Adipocyte (in vitro differentiated cells): ENCODE results near the gene PRKCE.
"Not testable (repeated sequence)": the region's sequence is repeated elsewhere in the genome, so short reads cannot be mapped to it uniquely, and the experiment has no call there.

ENCODE experiments used
- DNase-seq: peaks from one replicate; pipeline ENCODE4 v3.0.0-alpha.2; 2015; ENCODE audit warnings: low read depth
- H3K27me3 ChIP-seq: replicated peaks from 2 replicates; pipeline ENCODE4 v1.7.0; 2013; ENCODE audit warnings: mild to moderate bottlenecking, low read length, moderate library complexity; ENCODE audit not compliant: control insufficient read depth, insufficient read depth
- H3K36me3 ChIP-seq: 2 replicates; pipeline ENCODE4 v1.7.0; 2013; ENCODE audit warnings: low read length, mild to moderate bottlenecking, moderate library complexity; ENCODE audit not compliant: control insufficient read depth, insufficient read depth, severe bottlenecking
- H3K4me1 ChIP-seq: 2 replicates; pipeline ENCODE4 v1.7.0; 2013; ENCODE audit warnings: mild to moderate bottlenecking, low read length, moderate library complexity; ENCODE audit not compliant: control insufficient read depth, insufficient read depth
- H3K4me3 ChIP-seq: 2 replicates; pipeline ENCODE4 v1.7.0; 2013; ENCODE audit warnings: mild to moderate bottlenecking, low read length, moderate library complexity
- H3K9ac ChIP-seq: 2 replicates; pipeline ENCODE4 v1.7.0; 2013; ENCODE audit warnings: mild to moderate bottlenecking, low read length, moderate library complexity
- H3K9me3 ChIP-seq: 2 replicates; pipeline ENCODE4 v1.7.0; 2013; ENCODE audit warnings: mild to moderate bottlenecking, low read length, moderate library complexity; ENCODE audit not compliant: control insufficient read depth

Gene PRKCE

DNA sequence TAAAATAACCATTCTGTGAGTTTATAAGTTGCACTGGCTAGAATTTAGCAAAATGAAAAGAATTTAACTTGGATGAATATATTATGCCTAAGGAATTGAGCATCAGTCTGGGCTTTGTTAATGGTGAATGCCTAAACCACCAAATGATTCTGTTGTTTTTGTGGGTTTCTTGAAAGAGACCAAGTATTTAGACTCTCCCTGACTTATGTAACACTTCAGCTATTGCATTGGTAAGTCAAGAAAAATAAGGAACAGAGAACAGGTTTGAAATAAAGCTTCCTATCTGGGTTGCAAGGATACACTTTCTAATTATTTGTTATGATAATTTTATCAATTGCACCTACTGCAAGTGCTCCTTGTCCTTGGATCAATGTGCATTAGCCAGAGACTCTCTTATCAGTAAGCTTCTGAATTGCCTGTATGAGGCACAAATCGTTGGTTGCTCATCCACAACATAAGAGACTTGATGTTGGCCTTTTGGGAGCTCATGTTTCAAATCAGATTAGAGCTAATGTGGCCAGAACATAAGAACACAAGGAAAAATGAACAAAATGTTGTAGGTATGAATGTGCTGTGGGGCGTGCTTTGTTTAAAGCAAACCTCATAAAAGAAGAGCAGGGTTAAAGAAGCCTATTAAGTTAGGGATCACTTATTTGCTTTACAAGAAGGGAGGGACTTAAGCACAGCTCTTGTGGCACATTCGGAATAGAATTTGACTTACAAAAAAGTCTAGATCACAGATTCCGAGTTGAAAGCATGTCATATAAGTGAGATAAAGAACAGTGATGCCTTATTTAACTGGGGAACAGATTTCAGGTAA is 37.2 kb downstream of the PRKCE start:
- peak; percentile 13 for DNase-seq

GRCh38 chr2:45690231-45690630 is 38.8 kb downstream of the PRKCE start:
- no peaks in the 10 kb centered on the region for H3K36me3 ChIP-seq
- peaks cover 4% of the 10 kb centered on the region for H3K4me1 ChIP-seq
- no peak for DNase-seq
- H3K27me3 ChIP-seq, result no peaks in the 10 kb centered on the region
- no peak overlapping the region for H3K9ac ChIP-seq
- no peaks in the 10 kb centered on the region for H3K9me3 ChIP-seq
- no peak overlapping the region for H3K4me3 ChIP-seq

More for the DNA sequence above, 37.2 kb downstream of the PRKCE start:
- H3K36me3 ChIP-seq, result no peaks in the 10 kb centered on the region
- no peaks in the 10 kb centered on the region for H3K27me3 ChIP-seq
- H3K9ac ChIP-seq, result no peak overlapping the region
- H3K4me3 ChIP-seq, result no peak overlapping the region
- H3K9me3 ChIP-seq, result no peaks in the 10 kb centered on the region
- peaks cover 4% of the 10 kb centered on the region for H3K4me1 ChIP-seq

DNA sequence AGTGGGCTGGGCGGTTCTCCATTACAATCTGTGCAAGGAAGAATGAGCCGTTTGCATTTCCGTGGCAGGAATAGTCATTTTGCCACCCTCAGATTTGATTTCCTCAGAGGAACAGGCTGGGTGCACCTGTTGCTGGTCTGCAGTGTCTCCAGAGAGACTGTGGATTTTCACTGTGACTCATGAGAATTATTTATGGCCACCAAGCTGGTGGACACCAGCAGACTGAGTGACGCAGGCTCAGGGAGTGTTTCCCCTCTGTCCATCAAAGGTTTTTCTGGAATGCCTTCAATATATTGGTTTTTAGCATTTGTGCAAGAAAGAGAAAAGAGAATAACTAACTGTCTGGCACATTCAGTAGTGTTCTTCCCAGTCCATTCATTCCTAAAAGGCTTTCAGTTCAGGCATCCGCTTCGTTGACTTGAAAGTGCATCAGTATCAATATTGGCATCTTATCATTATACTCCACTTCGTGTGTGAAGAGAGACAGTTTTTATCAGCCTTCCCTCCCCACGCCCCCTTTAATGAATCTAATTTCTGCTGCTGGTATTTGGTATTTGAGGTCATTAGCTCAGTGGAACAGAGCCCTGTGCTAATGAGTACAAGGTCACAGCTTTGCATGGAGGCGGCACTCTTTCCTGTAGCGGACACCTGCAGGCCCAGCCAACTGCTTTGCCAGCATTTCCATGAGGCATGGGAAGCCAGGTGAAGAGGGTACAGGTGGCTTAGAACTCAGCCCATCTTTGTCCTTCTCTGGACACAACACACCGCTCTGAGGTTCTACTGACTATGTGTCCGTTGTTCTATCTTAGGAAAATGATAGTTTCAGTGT is 39.9 kb downstream of the PRKCE start:
- DNase-seq, result no peak
- no peaks in the 10 kb centered on the region for H3K27me3 ChIP-seq
- H3K36me3 ChIP-seq, result no peaks in the 10 kb centered on the region
- peaks cover 4% of the 10 kb centered on the region for H3K4me1 ChIP-seq
- H3K9ac ChIP-seq, result no peak overlapping the region
- no peak overlapping the region for H3K4me3 ChIP-seq
- H3K9me3 ChIP-seq, result no peaks in the 10 kb centered on the region

- no peaks in the 10 kb centered on the region for H3K36me3 ChIP-seq
- peaks cover 4% of the 10 kb centered on the region for H3K4me1 ChIP-seq
- H3K4me3 ChIP-seq, result no peak overlapping the region
- no peaks in the 10 kb centered on the region for H3K27me3 ChIP-seq
- no peak for DNase-seq
- H3K9me3 ChIP-seq, result no peaks in the 10 kb centered on the region
- no peak overlapping the region for H3K9ac ChIP-seq
Measured at GRCh38 chr2:45692566-45692965, 41.1 kb downstream of the PRKCE start.

GRCh38 chr2:45695480-45696007 is 44.1 kb downstream of the PRKCE start:
- not testable (repeated sequence) for H3K4me3 ChIP-seq, H3K9me3 ChIP-seq, DNase-seq, H3K36me3 ChIP-seq, H3K27me3 ChIP-seq, H3K9ac ChIP-seq
- peaks cover 16% of the 10 kb centered on the region for H3K4me1 ChIP-seq

GRCh38 chr2:45696708-45697107 is 45.2 kb downstream of the PRKCE start:
- Histone ChIP-seq H3K9ac (no peak overlapping the region), H3K9me3 (no peaks in the 10 kb centered on the region), H3K27me3 (no peaks in the 10 kb centered on the region), H3K4me3 (no peak overlapping the region), H3K36me3 (no peaks in the 10 kb centered on the region), H3K4me1 (peaks cover 16% of the 10 kb centered on the region)
- no peak for DNase-seq

DNA sequence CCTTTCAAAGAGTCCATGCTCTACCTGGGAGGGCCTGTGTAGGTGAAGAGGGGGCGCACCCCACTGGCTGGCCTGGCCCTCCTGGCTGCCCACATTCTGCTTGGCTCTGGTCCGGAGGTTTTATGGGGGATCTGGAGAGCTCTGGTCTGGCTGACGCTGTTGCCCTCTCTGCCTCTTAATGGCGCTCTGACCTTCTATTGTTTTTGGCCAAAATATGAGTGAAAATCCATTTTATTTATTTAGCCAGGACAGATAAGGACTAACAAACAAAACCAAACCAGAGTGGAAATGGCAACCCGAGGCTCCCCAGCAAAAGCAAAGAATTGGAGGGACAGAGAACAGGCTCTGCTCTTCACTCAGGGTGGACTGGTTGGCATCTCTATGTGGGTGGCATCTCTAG is 45.7 kb downstream of the PRKCE start:
- no peaks in the 10 kb centered on the region for H3K9me3 ChIP-seq
- no peak overlapping the region for H3K4me3 ChIP-seq
- H3K4me1 ChIP-seq, result peaks cover 16% of the 10 kb centered on the region
- H3K36me3 ChIP-seq, result no peaks in the 10 kb centered on the region
- no peak overlapping the region for H3K9ac ChIP-seq
- H3K27me3 ChIP-seq, result no peaks in the 10 kb centered on the region
- no peak for DNase-seq

DNA sequence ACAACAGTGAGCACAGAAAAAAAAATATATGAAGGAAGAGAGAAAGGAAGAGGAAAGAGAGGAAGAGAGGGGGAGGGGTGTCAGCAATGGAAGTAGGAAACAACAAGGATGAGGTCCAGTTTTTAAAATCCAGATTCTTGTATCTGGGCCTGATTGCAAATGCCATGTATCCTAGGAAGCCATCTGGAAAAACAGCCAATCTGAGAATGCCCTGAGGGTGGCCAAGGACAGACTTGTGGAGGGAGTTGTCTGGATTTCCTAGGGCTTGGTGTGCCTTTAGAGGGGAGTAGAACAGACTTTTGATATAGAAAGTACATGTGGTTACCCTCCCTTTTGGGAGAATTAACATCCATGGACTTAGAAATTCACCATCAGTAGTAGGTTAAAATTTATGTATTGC is 47.1 kb downstream of the PRKCE start:
- Histone ChIP-seq H3K36me3 (no peaks in the 10 kb centered on the region), H3K9me3 (no peaks in the 10 kb centered on the region), H3K4me1 (peaks cover 16% of the 10 kb centered on the region), H3K27me3 (no peaks in the 10 kb centered on the region), H3K9ac (peak overlapping the region; percentile 60), H3K4me3 (no peak overlapping the region)
- peak; percentile 59 for DNase-seq

DNA sequence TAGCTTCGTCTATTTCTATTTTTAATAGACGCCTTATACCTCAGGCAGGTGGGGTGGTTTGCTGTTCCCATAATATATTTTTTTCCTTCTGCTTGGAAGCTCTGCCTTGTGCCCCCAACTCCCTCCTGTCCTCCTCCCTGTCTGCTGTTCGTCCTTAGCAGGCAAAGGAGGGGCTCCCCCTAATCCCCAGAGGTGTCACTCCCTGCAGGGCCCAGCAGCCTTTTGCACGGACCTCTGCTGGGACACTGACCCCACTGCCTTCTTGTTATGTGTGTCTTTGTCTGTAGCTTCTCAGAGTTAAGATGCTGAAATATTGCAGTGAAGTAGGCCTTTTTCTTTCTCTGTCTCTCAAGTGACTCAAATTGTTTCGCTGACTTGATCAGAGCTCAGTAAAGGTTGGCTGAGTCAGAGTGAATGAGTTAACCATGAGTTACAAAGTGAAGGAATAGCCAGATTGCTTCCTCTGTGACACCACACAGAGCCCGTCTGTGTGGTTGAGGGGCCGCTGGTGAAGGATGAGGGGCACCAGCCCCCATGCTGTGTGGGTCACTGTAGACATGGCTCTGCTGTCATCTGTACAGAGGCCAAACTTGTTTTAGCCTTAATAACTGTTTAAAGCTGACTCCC is 47.7 kb downstream of the PRKCE start:
- Histone ChIP-seq H3K4me3 (no peak overlapping the region), H3K4me1 (peaks cover 16% of the 10 kb centered on the region), H3K27me3 (no peaks in the 10 kb centered on the region), H3K9ac (peak overlapping the region; percentile 60), H3K9me3 (no peaks in the 10 kb centered on the region), H3K36me3 (no peaks in the 10 kb centered on the region)
- DNase-seq, result peak; percentile 74

DNA sequence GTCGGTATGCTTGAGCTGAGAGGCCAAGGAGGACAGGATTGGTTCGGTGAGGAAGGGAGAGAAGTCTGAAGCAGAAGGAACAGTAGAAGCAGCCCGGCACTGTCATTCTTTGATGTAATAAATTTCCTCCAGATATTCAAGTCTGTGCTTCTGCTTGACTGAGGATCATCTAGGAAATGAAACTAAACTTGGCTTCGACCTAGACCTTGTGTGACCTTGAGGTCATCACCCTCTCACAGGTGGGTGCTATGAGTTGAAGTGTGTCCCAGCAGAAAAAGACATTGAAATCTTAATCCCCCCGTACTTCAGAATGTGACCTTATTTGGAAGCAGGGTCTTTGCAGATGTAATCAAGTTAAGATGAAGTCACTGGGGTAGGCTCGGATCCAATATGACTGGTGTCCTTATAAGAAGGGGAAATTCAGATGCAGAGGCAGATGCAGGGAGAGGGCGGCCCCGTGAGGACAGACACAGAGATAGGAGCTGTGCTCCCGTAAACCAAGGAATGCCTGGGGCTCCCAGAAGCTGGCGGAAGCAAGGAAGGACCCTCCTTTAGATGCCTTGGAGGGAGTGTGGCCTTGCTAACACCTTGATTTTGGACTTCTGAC is 49.0 kb downstream of the PRKCE start:
- DNase-seq, result no peak
- Histone ChIP-seq H3K4me3 (no peak overlapping the region), H3K27me3 (no peaks in the 10 kb centered on the region), H3K9ac (no peak overlapping the region), H3K9me3 (no peaks in the 10 kb centered on the region), H3K36me3 (no peaks in the 10 kb centered on the region), H3K4me1 (peaks cover 18% of the 10 kb centered on the region)

- DNase-seq, result no peak
- Histone ChIP-seq H3K4me3 (no peak overlapping the region), H3K4me1 (peaks cover 20% of the 10 kb centered on the region), H3K9ac (no peak overlapping the region), H3K36me3 (no peaks in the 10 kb centered on the region), H3K9me3 (no peaks in the 10 kb centered on the region), H3K27me3 (no peaks in the 10 kb centered on the region)
Measured at GRCh38 chr2:45705233-45705632, 53.8 kb downstream of the PRKCE start.
